ENCODE results near the gene B3GNT7.

The B3GNT7 gene

DNA sequence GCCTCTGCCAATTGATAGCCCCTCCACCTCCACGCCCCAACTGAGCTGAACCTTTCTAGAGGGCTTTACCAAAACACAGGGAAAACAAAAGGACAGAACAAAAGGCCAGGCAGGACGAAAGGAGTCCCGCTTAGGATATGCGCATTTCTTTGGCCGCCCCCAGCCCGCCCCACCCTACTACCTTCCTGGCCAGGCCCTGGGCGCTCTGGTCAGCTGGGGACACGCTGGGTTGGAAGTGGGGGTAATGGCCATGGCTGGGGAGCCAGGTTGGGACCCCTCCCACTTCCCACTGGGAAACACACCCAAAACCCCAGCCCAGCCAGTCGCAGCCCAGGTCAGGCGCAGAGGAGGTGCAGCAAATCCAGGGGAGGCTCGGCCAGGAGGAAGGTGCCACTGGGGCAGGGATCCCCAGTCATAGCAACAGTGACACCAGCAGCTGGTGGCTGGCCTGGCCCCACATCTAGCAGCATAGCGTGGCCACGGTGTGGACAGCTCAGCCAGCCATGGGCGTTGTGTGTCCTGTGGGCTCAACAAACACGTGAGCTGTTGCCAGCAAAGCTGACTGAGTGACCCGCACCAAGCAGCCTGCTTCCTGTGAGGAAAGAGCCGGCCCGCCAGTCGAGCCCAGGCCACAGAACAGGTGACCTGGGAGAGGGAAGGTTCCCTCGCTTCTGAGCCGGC, 24.6 kb upstream of the B3GNT7 start:
- H3K9me3 ChIP-seq (ENCODE audit: control insufficient read depth, low read length), result no peaks in the 10 kb centered on the region
- H3K4me3 ChIP-seq (ENCODE audit: insufficient read depth in 1 of 2, low read depth in 1 of 2, low read length in 2 of 2), result no peak overlapping the region
- H3K79me1 ChIP-seq (replicated peaks; ENCODE audit: low read length, poor library complexity, severe bottlenecking), result peaks cover 3% of the 10 kb centered on the region
- no peak overlapping the region for H2AFZ ChIP-seq (ENCODE audit: low read depth, low read length)
- peaks cover 35 to 37% of the 10 kb centered on the region in 2 experiments for H3K36me3 ChIP-seq (ENCODE audit: control insufficient read depth in 1 of 2, insufficient read depth in 2 of 2, low read depth in 1 of 2, low read length in 2 of 2)
- H3K18ac ChIP-seq (ENCODE audit: low read depth in 1 of 2, low read length in 2 of 2), result no peak overlapping the region
- peaks cover 9% of the 10 kb centered on the region for H3K4me1 ChIP-seq (ENCODE audit: control insufficient read depth, insufficient read depth, low read depth, low read length)
- H2BK5ac ChIP-seq (ENCODE audit: low read depth, low read length, poor library complexity, severe bottlenecking), result no peak overlapping the region
- no peak overlapping the region for H3K27ac ChIP-seq (ENCODE audit: low read length, poor library complexity, severe bottlenecking)
- H4K8ac ChIP-seq (ENCODE audit: low read length), result no peak overlapping the region
- no peak overlapping the region for H2BK15ac ChIP-seq (ENCODE audit: low read depth, poor library complexity, severe bottlenecking)
- H2AK5ac ChIP-seq (ENCODE audit: low read length, severe bottlenecking), result no peak overlapping the region
- H3K14ac ChIP-seq (ENCODE audit: low read length in 2 of 2), result peak overlapping the region in 1 of 2 experiments; percentile 28
- DNase-seq, result no peak
- no peak overlapping the region for H3K4me2 ChIP-seq (ENCODE audit: low read length, poor library complexity, severe bottlenecking)
- 78% methylated on average over 15 of the region's 21 CpGs for WGBS
- no peak overlapping the region for H3K9ac ChIP-seq (ENCODE audit: low read length)
- H4K91ac ChIP-seq (ENCODE audit: low read length), result no peak overlapping the region
- H3K23ac ChIP-seq (ENCODE audit: low read length in 2 of 2), result no peak overlapping the region
- H3K4ac ChIP-seq (ENCODE audit: low read depth in 1 of 2, low read length in 2 of 2), result no peak overlapping the region
- H2BK120ac ChIP-seq (ENCODE audit: low read depth, low read length), result no peak overlapping the region
- peaks cover 0 to 2% of the 10 kb centered on the region in 2 experiments for H3K27me3 ChIP-seq (ENCODE audit: control insufficient read depth in 1 of 2, insufficient read depth in 1 of 2, low read length in 2 of 2)
- H2BK12ac ChIP-seq (ENCODE audit: low read length in 2 of 2), result no peak overlapping the region

DNA sequence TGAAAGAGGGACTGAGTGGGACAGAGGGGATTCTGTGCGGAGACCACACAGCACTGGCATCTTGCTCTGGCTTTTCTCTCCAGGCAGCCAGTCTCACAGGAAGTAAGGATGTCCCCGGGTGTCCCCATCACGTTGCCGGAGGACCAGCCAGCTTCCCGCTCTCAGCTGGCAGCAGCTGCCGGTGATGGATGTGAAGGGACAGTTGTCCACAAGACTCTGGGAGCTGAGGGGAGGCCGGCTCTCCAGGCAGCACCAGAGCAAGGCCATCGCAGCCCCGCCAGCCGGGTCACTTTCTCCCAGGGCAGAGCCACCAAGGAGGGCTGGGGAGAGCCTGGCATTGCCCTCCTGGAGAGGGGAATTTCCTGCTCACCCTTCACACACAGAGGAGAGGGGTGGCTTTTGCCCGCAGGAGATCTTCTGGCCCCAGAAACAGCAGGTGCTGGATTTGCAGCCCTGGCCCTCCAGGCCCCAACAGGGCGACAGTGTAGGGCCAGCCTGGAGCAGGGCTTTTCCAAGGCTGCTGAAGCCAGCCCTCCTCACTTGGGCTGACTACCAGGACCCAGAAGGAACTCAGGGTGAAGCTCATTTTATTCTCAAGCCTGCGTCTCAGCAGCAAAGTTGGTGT, 24.0 kb upstream of the B3GNT7 start:
- no peak overlapping the region for H2BK5ac ChIP-seq (ENCODE audit: low read depth, low read length, poor library complexity, severe bottlenecking)
- no peak overlapping the region for H4K91ac ChIP-seq (ENCODE audit: low read length)
- H3K4me1 ChIP-seq (ENCODE audit: control insufficient read depth, insufficient read depth, low read depth, low read length), result peaks cover 9% of the 10 kb centered on the region
- H2BK120ac ChIP-seq (ENCODE audit: low read depth, low read length), result no peak overlapping the region
- H3K9me3 ChIP-seq (ENCODE audit: control insufficient read depth, low read length), result no peaks in the 10 kb centered on the region
- H3K27me3 ChIP-seq (ENCODE audit: control insufficient read depth in 1 of 2, insufficient read depth in 1 of 2, low read length in 2 of 2), result peaks cover 0 to 2% of the 10 kb centered on the region in 2 experiments
- H3K4me2 ChIP-seq (ENCODE audit: low read length, poor library complexity, severe bottlenecking), result no peak overlapping the region
- no peak overlapping the region for H3K4me3 ChIP-seq (ENCODE audit: insufficient read depth in 1 of 2, low read depth in 1 of 2, low read length in 2 of 2)
- H3K18ac ChIP-seq (ENCODE audit: low read depth in 1 of 2, low read length in 2 of 2), result no peak overlapping the region
- H3K4ac ChIP-seq (ENCODE audit: low read depth in 1 of 2, low read length in 2 of 2), result no peak overlapping the region
- no peak overlapping the region for H2BK12ac ChIP-seq (ENCODE audit: low read length in 2 of 2)
- H2BK15ac ChIP-seq (ENCODE audit: low read depth, poor library complexity, severe bottlenecking), result no peak overlapping the region
- H2AFZ ChIP-seq (ENCODE audit: low read depth, low read length), result no peak overlapping the region
- H3K79me1 ChIP-seq (replicated peaks; ENCODE audit: low read length, poor library complexity, severe bottlenecking), result peaks cover 3% of the 10 kb centered on the region
- H3K36me3 ChIP-seq (ENCODE audit: control insufficient read depth in 1 of 2, insufficient read depth in 2 of 2, low read depth in 1 of 2, low read length in 2 of 2), result peaks cover 34 to 35% of the 10 kb centered on the region in 2 experiments
- no peak overlapping the region for H3K14ac ChIP-seq (ENCODE audit: low read length in 2 of 2)
- no peak for DNase-seq
- no peak overlapping the region for H3K27ac ChIP-seq (ENCODE audit: low read length, poor library complexity, severe bottlenecking)
- H2AK5ac ChIP-seq (ENCODE audit: low read length, severe bottlenecking), result no peak overlapping the region
- H3K9ac ChIP-seq (ENCODE audit: low read length), result no peak overlapping the region
- H4K8ac ChIP-seq (ENCODE audit: low read length), result no peak overlapping the region
- H3K23ac ChIP-seq (ENCODE audit: low read length in 2 of 2), result no peak overlapping the region
- 93% methylated on average over 13 of the region's 13 CpGs for WGBS

DNA sequence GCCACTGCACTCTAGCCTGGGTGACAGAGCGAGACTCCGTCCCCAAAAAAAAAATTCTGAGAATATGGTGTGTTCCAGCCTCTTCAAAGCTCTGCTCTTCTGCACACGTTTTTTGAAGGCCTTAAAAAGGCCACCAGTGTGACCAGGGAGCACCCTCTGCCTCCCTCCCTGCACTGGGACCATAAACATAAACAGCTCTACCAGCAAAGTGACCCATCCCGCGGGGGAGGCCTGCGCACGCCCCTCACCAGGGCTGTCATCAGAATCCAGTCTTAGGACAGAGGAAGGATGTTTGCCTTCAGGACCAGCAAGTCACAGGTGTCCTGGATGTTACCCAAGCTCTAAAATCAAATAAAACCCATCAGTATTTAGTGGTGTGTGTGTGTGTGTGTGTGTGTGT, 23.2 kb upstream of the B3GNT7 start:
- no peak overlapping the region for H4K8ac ChIP-seq (ENCODE audit: low read length)
- no peak for DNase-seq
- no peak overlapping the region for H3K27ac ChIP-seq (ENCODE audit: low read length, poor library complexity, severe bottlenecking)
- no peaks in the 10 kb centered on the region for H3K9me3 ChIP-seq (ENCODE audit: control insufficient read depth, low read length)
- H3K9ac ChIP-seq (ENCODE audit: low read length), result no peak overlapping the region
- no peak overlapping the region for H2AFZ ChIP-seq (ENCODE audit: low read depth, low read length)
- H2BK12ac ChIP-seq (ENCODE audit: low read length in 2 of 2), result no peak overlapping the region
- no peak overlapping the region for H3K18ac ChIP-seq (ENCODE audit: low read depth in 1 of 2, low read length in 2 of 2)
- no peak overlapping the region for H3K4ac ChIP-seq (ENCODE audit: low read depth in 1 of 2, low read length in 2 of 2)
- no peak overlapping the region for H3K4me3 ChIP-seq (ENCODE audit: insufficient read depth in 1 of 2, low read depth in 1 of 2, low read length in 2 of 2)
- no peak overlapping the region for H2BK15ac ChIP-seq (ENCODE audit: low read depth, poor library complexity, severe bottlenecking)
- H4K91ac ChIP-seq (ENCODE audit: low read length), result no peak overlapping the region
- H3K4me2 ChIP-seq (ENCODE audit: low read length, poor library complexity, severe bottlenecking), result no peak overlapping the region
- H3K36me3 ChIP-seq (ENCODE audit: control insufficient read depth in 1 of 2, insufficient read depth in 2 of 2, low read depth in 1 of 2, low read length in 2 of 2), result peaks cover 31 to 32% of the 10 kb centered on the region in 2 experiments
- no peak overlapping the region for H2BK120ac ChIP-seq (ENCODE audit: low read depth, low read length)
- no peak overlapping the region for H2AK5ac ChIP-seq (ENCODE audit: low read length, severe bottlenecking)
- no peak overlapping the region for H3K14ac ChIP-seq (ENCODE audit: low read length in 2 of 2)
- peaks cover 0 to 2% of the 10 kb centered on the region in 2 experiments for H3K27me3 ChIP-seq (ENCODE audit: control insufficient read depth in 1 of 2, insufficient read depth in 1 of 2, low read length in 2 of 2)
- H2BK5ac ChIP-seq (ENCODE audit: low read depth, low read length, poor library complexity, severe bottlenecking), result no peak overlapping the region
- no peak overlapping the region for H3K23ac ChIP-seq (ENCODE audit: low read length in 2 of 2)
- WGBS, result 90% methylated on average over 6 of the region's 7 CpGs
- H3K4me1 ChIP-seq (ENCODE audit: control insufficient read depth, insufficient read depth, low read depth, low read length), result peaks cover 9% of the 10 kb centered on the region
- peaks cover under 1% of the 10 kb centered on the region for H3K79me1 ChIP-seq (replicated peaks; ENCODE audit: low read length, poor library complexity, severe bottlenecking)

DNA sequence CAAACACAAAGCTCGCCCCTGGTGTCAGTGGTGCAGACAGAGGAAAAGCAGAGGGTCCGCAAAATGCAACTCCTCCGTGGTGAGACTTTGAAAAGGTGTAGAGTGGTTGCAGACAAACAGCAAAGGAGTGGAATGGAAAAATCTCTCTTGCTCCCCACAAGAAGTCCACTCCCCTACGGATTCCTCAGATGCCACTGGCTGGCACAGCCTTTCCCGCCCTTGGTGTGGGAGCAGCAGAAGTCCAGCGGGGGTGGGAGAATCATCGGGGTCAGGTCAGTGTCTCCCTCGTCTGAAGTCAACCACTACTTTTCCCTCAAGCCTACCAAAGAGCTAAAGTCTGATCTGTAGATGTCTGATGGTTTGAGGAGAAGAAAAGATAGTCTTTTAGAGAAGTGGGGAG, 22.3 kb upstream of the B3GNT7 start:
- no peak overlapping the region for H3K9ac ChIP-seq (ENCODE audit: low read length)
- H3K36me3 ChIP-seq (ENCODE audit: control insufficient read depth in 1 of 2, insufficient read depth in 2 of 2, low read depth in 1 of 2, low read length in 2 of 2), result peaks cover 27 to 31% of the 10 kb centered on the region in 2 experiments
- 94% methylated on average over 3 of the region's 8 CpGs for WGBS
- no peak overlapping the region for H3K4me3 ChIP-seq (ENCODE audit: insufficient read depth in 1 of 2, low read depth in 1 of 2, low read length in 2 of 2)
- no peak overlapping the region for H3K4me2 ChIP-seq (ENCODE audit: low read length, poor library complexity, severe bottlenecking)
- H2AK5ac ChIP-seq (ENCODE audit: low read length, severe bottlenecking), result no peak overlapping the region
- H4K91ac ChIP-seq (ENCODE audit: low read length), result no peak overlapping the region
- H3K4me1 ChIP-seq (ENCODE audit: control insufficient read depth, insufficient read depth, low read depth, low read length), result peaks cover 9% of the 10 kb centered on the region
- H3K9me3 ChIP-seq (ENCODE audit: control insufficient read depth, low read length), result no peaks in the 10 kb centered on the region
- H2BK5ac ChIP-seq (ENCODE audit: low read depth, low read length, poor library complexity, severe bottlenecking), result no peak overlapping the region
- no peak overlapping the region for H2BK15ac ChIP-seq (ENCODE audit: low read depth, poor library complexity, severe bottlenecking)
- no peak overlapping the region for H3K23ac ChIP-seq (ENCODE audit: low read length in 2 of 2)
- no peak overlapping the region for H3K18ac ChIP-seq (ENCODE audit: low read depth in 1 of 2, low read length in 2 of 2)
- no peak overlapping the region for H3K14ac ChIP-seq (ENCODE audit: low read length in 2 of 2)
- H4K8ac ChIP-seq (ENCODE audit: low read length), result no peak overlapping the region
- no peak for DNase-seq
- no peak overlapping the region for H3K4ac ChIP-seq (ENCODE audit: low read depth in 1 of 2, low read length in 2 of 2)
- no peak overlapping the region for H2AFZ ChIP-seq (ENCODE audit: low read depth, low read length)
- no peak overlapping the region for H2BK12ac ChIP-seq (ENCODE audit: low read length in 2 of 2)
- peaks cover 0 to 2% of the 10 kb centered on the region in 2 experiments for H3K27me3 ChIP-seq (ENCODE audit: control insufficient read depth in 1 of 2, insufficient read depth in 1 of 2, low read length in 2 of 2)
- H2BK120ac ChIP-seq (ENCODE audit: low read depth, low read length), result no peak overlapping the region
- H3K27ac ChIP-seq (ENCODE audit: low read length, poor library complexity, severe bottlenecking), result no peak overlapping the region
- no peaks in the 10 kb centered on the region for H3K79me1 ChIP-seq (replicated peaks; ENCODE audit: low read length, poor library complexity, severe bottlenecking)

All from mesenchymal stem cell (in vitro differentiated cells and primary cell).